ENCODE measurements around the gene HSBP1L1. TPM values are rescaled to one million over a fixed set of nuclear protein-coding genes. Genes with fewer than 3 reads are reported as not detected.
A peak's percentile ranks its signal among the peaks of the same experiment; 100 is the strongest.
"Not testable (repeated sequence)": the region's sequence is repeated elsewhere in the genome, so short reads cannot be mapped to it uniquely, and the experiment has no call there.

Gene HSBP1L1
- polyA plus RNA-seq, 2 of the 4 experiments (the other 2 are of a cell fraction) = 17.7 to 19.1 TPM

GRCh38 chr18:80010551-80010906, 46.1 kb downstream of the HSBP1L1 start:
- ChIA-PET CTCF (interaction anchor here (0.6 kb wide), 1 partner anchor 96 kb away, joined by 3 read pairs; no protein-coding TSS in a partner anchor), POLR2A (interaction anchor here (1.2 kb wide), 1 partner anchor 23 kb away, joined by 4 read pairs; the partner anchor contains the start of gene RBFA)
- H3K4me3 ChIP-seq = no peak overlapping the region
- peaks cover 11% of the 10 kb centered on the region for H3K4me1 ChIP-seq
- H3K9me3 ChIP-seq = no peaks in the 10 kb centered on the region
- ATAC-seq (peak in 1 of 2 experiments; percentile 66; a peak in 1 of 6 replicates), DNase-seq (ENCODE audit: low read depth in 1 of 2, low spot score in 1 of 2) (no peak), FAIRE-seq (no peak)
- TF ChIP-seq JUNB (IDR thresholded peaks at IDR 0.05) (0 out of 2 replicates have a peak, but pooled peaks have one; percentile 4), MAX (IDR thresholded peaks at IDR 0.05) (no peak; the same call in 1 of the 2 replicates)
- H3K4me2 ChIP-seq = peak overlapping the region; percentile 64
- WGBS (ENCODE audit: missing lambda C conversion rate) = 25% methylated on average over 5 of the region's 5 CpGs
- H3K27ac ChIP-seq = peak overlapping the region in 1 of 2 experiments; percentile 75; a peak in 3 of 6 replicates

- DNase-seq (ENCODE audit: low read depth in 1 of 2, low spot score in 1 of 2); H3K9me3 ChIP-seq; H3K4me3 ChIP-seq; H3K4me2 ChIP-seq; FAIRE-seq; ATAC-seq; CTCF ChIA-PET; H3K27ac ChIP-seq; POLR2A ChIA-PET: not testable (repeated sequence)
- 85% methylated on average over 14 of the region's 14 CpGs for WGBS (ENCODE audit: missing lambda C conversion rate)
- H3K4me1 ChIP-seq = peaks cover 11% of the 10 kb centered on the region
Observed at GRCh38 chr18:80011496-80012137, 47.2 kb downstream of the HSBP1L1 start.

- ChIA-PET POLR2A (interaction anchor here (0.7 kb wide), 1 partner anchor 25 kb away, joined by 6 read pairs; no protein-coding TSS in a partner anchor), CTCF (interaction anchor here (1.1 kb wide), 1 partner anchor 19 kb away, joined by 3 read pairs; no protein-coding TSS in a partner anchor)
- Histone ChIP-seq H3K4me1 (peaks cover 11% of the 10 kb centered on the region), H3K9me3 (no peaks in the 10 kb centered on the region), H3K4me2 (no peak overlapping the region), H3K4me3 (no peak overlapping the region), H3K27ac (no peak overlapping the region)
- FAIRE-seq (no peak), ATAC-seq (no peak), DNase-seq (ENCODE audit: low read depth in 1 of 2, low spot score in 1 of 2) (no peak)
- TF ChIP-seq PHF8 (IDR thresholded peaks at IDR 0.05; ENCODE audit: borderline replicate concordance, low read depth) (no peak), HOXB5 (CRISPR knock-in tag; IDR thresholded peaks at IDR 0.05) (no peak), ZSCAN20 (CRISPR knock-in tag; IDR thresholded peaks at IDR 0.05) (no peak), E2F6 (IDR thresholded peaks at IDR 0.05; ENCODE audit: borderline replicate concordance, low read depth) (no peak), RAD21 (conservative IDR thresholded peaks at IDR 0.05 in 1 of 2, IDR thresholded peaks at IDR 0.05 in 1 of 2) (no peak), CBX8 (IDR thresholded peaks at IDR 0.05) (no peak), HMGXB4 (CRISPR knock-in tag; IDR thresholded peaks at IDR 0.05; ENCODE audit: borderline replicate concordance) (no peak), SMC3 (IDR thresholded peaks at IDR 0.05) (no peak), HEYL (CRISPR knock-in tag; IDR thresholded peaks at IDR 0.05) (no peak), TP53 (CRISPR knock-in tag; IDR thresholded peaks at IDR 0.05) (no peak), CHD2 (IDR thresholded peaks at IDR 0.05; ENCODE audit: low read length, partially characterized antibody) (no peak), CEBPB (IDR thresholded peaks at IDR 0.05) (no peak), HOXA7 (CRISPR knock-in tag; IDR thresholded peaks at IDR 0.05) (no peak), HDAC2 (IDR thresholded peaks at IDR 0.05) (no peak), CBX2 (IDR thresholded peaks at IDR 0.05; ENCODE audit: borderline replicate concordance, low read depth) (no peak), JUNB (IDR thresholded peaks at IDR 0.05) (no peak), FOSL2 (IDR thresholded peaks at IDR 0.05) (no peak), FOSL2 (CRISPR knock-in tag; IDR thresholded peaks at IDR 0.05) (no peak), ESRRA (IDR thresholded peaks at IDR 0.05; ENCODE audit: borderline replicate concordance, low read length) (no peak), ELK1 (IDR thresholded peaks at IDR 0.05; ENCODE audit: low read depth, low read length) (no peak)
- WGBS (ENCODE audit: missing lambda C conversion rate) = 81% methylated on average over 18 of the region's 20 CpGs
Observed at GRCh38 chr18:80012714-80013113, 48.3 kb downstream of the HSBP1L1 start.

Other genes with a start within 250 kb of the HSBP1L1 start
- gene KCNG2, start 166.7 kb upstream of the HSBP1L1 start, polyA plus RNA-seq (2011; rRNA removed) = not detected in 2 replicates
- not detected in 3 replicates for gene KCNG2, start 166.7 kb upstream of the HSBP1L1 start, polyA plus RNA-seq (2017; fragmentation: RNase III; extraction: RNeasy Plus Mini Kit Qiagen cat#74134 plus additional on column Dnase treatment)
- 4.5 and 4.8 TPM in 2 replicates for gene SLC66A2, start 13.0 kb upstream of the HSBP1L1 start, polyA plus RNA-seq (2011; rRNA removed)
- 9.5 to 11.5 TPM (median 10.1 TPM) in 3 replicates for gene SLC66A2, start 13.0 kb upstream of the HSBP1L1 start, polyA plus RNA-seq (2017; fragmentation: RNase III; extraction: RNeasy Plus Mini Kit Qiagen cat#74134 plus additional on column Dnase treatment)
- gene TXNL4A, start 23.9 kb downstream of the HSBP1L1 start, polyA plus RNA-seq (2011; rRNA removed) = 97.6 and 139 TPM in 2 replicates
- gene TXNL4A, start 23.9 kb downstream of the HSBP1L1 start, polyA plus RNA-seq (2017; fragmentation: RNase III; extraction: RNeasy Plus Mini Kit Qiagen cat#74134 plus additional on column Dnase treatment) = 94.4 to 113 TPM (median 99.6 TPM) in 3 replicates
- 38.6 and 43.6 TPM in 2 replicates for gene RBFA, start 69.8 kb downstream of the HSBP1L1 start, polyA plus RNA-seq (2011; rRNA removed)
- gene RBFA, start 69.8 kb downstream of the HSBP1L1 start, polyA plus RNA-seq (2017; fragmentation: RNase III; extraction: RNeasy Plus Mini Kit Qiagen cat#74134 plus additional on column Dnase treatment) = 34.2 to 34.4 TPM (median 34.3 TPM) in 3 replicates
- gene ADNP2, start 144.6 kb downstream of the HSBP1L1 start, polyA plus RNA-seq (2011; rRNA removed) = 9.8 and 14.8 TPM in 2 replicates
- 9.9 to 11.2 TPM (median 10.8 TPM) in 3 replicates for gene ADNP2, start 144.6 kb downstream of the HSBP1L1 start, polyA plus RNA-seq (2017; fragmentation: RNase III; extraction: RNeasy Plus Mini Kit Qiagen cat#74134 plus additional on column Dnase treatment)

Measured in A549 (cell line).